GM18907 (cell line): ENCODE results near the gene LRFN2.

Experiments used
- ATAC-seq: cut with Tn5 transposase; IDR thresholded peaks from one replicate; pipeline ENCODE4 v1.9.1; 2021; ENCODE audit warnings: mild to moderate bottlenecking, moderate library complexity; ENCODE audit not compliant: unreplicated experiment

LRFN2 gene

GRCh38 chr6:40520084-40520483 lies 67.1 kb downstream of the LRFN2 start:
- no peak for ATAC-seq

GRCh38 chr6:40517654-40518053 lies 69.5 kb downstream of the LRFN2 start:
- ATAC-seq, result no peak

GRCh38 chr6:40516429-40516828 lies 70.7 kb downstream of the LRFN2 start:
- ATAC-seq, result no peak

DNA sequence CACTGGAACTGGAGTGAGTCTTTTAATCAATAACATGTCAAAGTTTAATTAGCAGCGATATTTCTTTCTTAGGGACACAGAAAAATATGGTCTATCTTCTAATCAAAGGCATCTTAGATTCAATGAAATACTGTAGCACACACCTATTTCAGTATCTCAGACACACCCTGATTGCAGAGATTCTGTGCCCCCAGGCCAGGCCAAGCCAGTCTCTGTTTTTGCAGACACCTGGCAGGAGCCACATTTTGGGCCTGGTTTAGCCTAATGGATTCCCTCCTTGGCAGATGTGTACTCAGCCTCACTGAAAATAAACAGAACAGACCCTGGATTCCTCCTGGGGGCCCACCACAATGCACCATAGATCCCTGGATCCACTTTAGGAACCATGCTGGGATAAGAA lies 74.8 kb downstream of the LRFN2 start:
- no peak for ATAC-seq

- no peak for ATAC-seq
Measured at GRCh38 chr6:40511884-40512283, 75.3 kb downstream of the LRFN2 start.

DNA sequence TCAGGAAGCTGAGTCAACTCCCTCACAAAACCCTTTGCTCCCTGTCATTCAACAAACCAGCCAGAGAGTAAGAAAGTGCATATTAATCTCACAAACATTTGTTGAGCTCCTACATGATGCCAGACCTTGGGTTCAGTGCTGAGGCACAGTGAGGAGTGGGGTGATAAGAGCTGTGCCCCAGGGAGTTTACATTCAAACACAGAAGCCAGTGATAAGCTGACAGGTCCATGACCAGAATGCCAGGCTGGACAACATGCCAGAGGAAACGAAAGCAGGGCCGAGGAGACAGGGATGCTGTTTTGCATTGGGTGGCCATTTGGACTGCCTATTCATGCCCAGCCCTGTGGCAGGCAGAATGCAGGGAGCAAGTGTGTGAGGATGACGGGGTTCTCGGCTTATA lies 76.7 kb downstream of the LRFN2 start:
- no peak for ATAC-seq

- no peak for ATAC-seq
Measured at GRCh38 chr6:40509716-40510260, 77.4 kb downstream of the LRFN2 start.

DNA sequence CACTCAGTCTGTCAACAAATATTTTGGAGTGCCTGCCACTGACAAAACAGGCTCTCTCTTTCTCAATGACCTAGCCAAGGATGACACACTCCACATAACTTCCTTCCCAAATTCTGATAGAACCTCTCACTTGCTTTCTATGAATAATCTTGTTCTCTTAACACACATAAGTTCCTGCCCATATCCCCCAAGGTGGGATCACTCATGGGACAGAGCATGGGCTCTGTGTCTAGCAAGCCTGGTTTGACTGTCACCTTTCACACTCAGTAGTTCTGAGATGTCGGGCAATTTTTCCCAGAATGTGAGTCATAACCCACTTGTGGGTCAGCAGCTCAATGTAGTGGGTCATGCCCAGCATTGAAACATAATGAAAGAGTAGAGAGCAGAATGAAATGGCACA lies 78.1 kb downstream of the LRFN2 start:
- no peak for ATAC-seq

- ATAC-seq, result no peak
Measured at GRCh38 chr6:40506954-40507353, 80.2 kb downstream of the LRFN2 start.

- ATAC-seq, result no peak
Measured at GRCh38 chr6:40505191-40505810, 81.9 kb downstream of the LRFN2 start.

DNA sequence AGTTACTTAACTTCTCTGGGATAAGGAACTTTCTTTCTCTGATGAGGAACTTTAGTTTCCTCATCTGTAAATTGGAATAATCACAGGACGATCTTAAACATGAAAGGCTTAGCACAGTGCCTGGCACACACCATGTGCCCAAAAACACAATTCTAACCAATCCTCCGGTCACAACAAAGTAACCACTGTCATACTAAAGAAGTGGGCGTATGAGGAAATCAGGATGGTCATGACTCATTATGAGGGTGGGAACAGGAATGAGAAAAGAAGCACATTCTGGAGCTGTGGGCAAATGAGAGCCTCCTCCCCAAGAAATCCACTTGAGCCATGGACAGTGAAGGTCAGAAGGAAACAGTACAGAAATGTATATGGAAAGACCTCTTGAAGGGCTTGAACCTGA lies 82.9 kb downstream of the LRFN2 start:
- no peak for ATAC-seq

DNA sequence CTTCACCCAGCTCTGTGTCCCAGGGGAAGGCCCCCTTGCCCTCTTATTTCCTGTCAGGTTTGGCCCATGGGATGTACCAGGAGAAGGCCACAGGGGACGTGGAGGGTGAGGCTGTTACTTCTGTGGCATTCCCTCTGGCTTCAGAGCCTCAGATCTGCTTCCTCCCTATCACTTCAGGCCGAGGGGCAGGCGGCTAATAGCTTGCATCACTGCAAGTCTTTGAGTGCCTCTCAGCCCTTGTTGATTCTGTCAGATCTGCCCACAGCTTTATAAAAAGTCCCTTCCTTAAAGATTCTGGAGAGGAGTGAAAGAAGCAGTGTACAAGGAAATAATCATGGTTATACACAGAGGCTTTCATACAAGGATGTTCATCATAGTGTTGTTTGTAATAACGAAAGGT lies 86.9 kb downstream of the LRFN2 start:
- ATAC-seq, result no peak

- ATAC-seq, result no peak
Measured at GRCh38 chr6:40499215-40499614, 87.9 kb downstream of the LRFN2 start.

DNA sequence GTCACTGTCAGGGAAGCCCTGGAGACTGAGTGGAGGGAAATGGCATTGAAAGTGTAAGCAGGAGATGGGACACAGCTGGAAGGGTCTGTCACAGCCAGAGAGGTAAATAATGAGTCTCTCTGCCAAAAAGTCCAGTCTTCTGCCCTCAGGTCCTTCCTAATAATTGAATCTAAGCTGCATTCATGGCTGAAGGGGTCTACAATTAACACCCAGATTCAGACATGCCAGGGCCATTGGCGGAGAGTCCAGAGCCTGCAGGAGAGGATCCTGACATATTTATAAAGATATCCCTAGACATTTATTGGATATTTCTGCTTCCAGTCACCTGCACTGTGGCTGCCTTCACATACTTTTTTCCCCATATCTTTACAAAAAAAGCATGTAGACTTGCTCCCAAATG lies 89.0 kb downstream of the LRFN2 start:
- no peak for ATAC-seq

GRCh38 chr6:40492187-40492586 lies 95.0 kb downstream of the LRFN2 start:
- ATAC-seq, result no peak

GRCh38 chr6:40490508-40490907 lies 96.7 kb downstream of the LRFN2 start:
- ATAC-seq, result no peak

DNA sequence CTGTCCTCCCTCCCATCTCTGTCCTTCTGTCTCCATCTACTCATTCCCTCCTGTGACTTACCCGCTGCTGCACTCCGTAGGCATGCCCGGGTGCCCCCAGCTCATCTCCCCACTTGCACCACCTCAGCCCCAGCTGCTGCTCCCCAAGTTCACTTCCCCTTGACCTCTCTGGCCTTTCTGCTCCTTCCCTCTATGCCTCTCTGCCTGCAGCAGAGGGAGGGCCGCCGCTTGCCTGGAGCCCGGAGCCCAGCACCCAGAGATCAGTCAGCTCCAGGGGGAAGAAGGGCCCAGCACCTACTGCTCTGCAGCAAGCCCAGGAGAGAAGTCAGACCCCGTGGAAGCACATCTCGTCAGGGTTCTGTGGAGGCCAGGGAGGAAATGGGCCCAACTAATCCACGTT lies 97.4 kb downstream of the LRFN2 start:
- ATAC-seq, result no peak

DNA sequence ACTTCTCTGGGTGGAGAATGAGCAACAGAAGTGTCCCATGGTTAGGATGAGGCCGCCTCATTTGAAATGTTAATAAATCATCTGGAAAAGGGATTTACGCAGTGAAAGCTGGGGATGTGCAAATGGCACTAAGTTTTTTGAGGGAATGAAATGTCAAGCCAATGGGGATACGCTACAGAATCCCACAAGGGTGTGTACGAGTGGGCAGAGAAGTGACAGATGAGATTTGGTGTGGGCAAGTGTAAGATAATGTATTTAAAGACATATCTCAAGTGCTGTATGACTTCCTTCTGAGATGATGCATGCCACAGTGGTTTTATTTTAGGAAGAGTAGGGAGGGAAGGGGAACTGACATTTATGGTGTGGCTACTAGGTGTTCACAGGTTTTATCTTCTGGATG lies 100.6 kb downstream of the LRFN2 start:
- ATAC-seq, result no peak

- no peak for ATAC-seq
Measured at GRCh38 chr6:40485795-40486194, 101.4 kb downstream of the LRFN2 start.

GRCh38 chr6:40485300-40485699 lies 101.9 kb downstream of the LRFN2 start:
- no peak for ATAC-seq

GRCh38 chr6:40484066-40484465 lies 103.1 kb downstream of the LRFN2 start:
- no peak for ATAC-seq

- no peak for ATAC-seq
Measured at GRCh38 chr6:40482532-40482931, 104.6 kb downstream of the LRFN2 start.

GRCh38 chr6:40480678-40481077 lies 106.5 kb downstream of the LRFN2 start:
- ATAC-seq, result no peak
